ENCODE measurements around the gene MYRIP.
"Not testable (repeated sequence)": the region's sequence is repeated elsewhere in the genome, so short reads cannot be mapped to it uniquely, and the experiment has no call there.

Gene MYRIP

DNA sequence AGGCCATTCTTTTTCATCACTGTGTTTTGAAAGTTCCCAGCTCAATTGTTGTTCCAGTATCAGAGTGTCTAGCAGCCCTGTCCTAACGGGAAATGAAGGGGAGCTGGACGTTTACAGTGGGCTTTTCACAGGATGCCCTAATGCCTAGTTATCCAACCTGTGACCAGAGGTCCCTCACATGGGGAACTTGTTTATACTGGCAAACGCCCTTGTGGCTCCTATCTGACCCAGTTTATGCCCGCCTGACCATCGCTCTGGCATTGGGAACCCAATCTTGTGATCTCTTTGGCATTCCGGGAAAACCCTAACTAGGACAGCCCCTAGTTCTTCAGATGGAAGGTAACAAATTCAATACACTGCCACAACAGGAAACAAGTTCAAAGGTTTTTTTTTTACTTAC lies 14.5 kb upstream of the MYRIP start:
- TF ChIP-seq, protein P1, sequence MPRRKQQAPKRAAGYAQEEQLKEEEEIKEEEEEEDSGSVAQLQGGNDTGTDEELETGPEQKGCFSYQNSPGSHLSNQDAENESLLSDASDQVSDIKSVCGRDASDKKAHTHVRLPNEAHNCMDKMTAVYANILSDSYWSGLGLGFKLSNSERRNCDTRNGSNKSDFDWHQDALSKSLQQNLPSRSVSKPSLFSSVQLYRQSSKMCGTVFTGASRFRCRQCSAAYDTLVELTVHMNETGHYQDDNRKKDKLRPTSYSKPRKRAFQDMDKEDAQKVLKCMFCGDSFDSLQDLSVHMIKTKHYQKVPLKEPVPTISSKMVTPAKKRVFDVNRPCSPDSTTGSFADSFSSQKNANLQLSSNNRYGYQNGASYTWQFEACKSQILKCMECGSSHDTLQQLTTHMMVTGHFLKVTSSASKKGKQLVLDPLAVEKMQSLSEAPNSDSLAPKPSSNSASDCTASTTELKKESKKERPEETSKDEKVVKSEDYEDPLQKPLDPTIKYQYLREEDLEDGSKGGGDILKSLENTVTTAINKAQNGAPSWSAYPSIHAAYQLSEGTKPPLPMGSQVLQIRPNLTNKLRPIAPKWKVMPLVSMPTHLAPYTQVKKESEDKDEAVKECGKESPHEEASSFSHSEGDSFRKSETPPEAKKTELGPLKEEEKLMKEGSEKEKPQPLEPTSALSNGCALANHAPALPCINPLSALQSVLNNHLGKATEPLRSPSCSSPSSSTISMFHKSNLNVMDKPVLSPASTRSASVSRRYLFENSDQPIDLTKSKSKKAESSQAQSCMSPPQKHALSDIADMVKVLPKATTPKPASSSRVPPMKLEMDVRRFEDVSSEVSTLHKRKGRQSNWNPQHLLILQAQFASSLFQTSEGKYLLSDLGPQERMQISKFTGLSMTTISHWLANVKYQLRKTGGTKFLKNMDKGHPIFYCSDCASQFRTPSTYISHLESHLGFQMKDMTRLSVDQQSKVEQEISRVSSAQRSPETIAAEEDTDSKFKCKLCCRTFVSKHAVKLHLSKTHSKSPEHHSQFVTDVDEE (CRISPR knock-in tag; IDR thresholded peaks at IDR 0.05), result no peak
- no peak for TF ChIP-seq TOX (CRISPR knock-in tag; IDR thresholded peaks at IDR 0.05; ENCODE audit: borderline replicate concordance)
- no peak for TF ChIP-seq ZNF8 (CRISPR knock-in tag; IDR thresholded peaks at IDR 0.05)
- no peak for TF ChIP-seq ZFP30 (CRISPR knock-in tag; IDR thresholded peaks at IDR 0.05)
- TF ChIP-seq TCF4 (CRISPR knock-in tag; IDR thresholded peaks at IDR 0.05; ENCODE audit: borderline replicate concordance), result no peak
- TF ChIP-seq ZC3H10 (CRISPR knock-in tag; IDR thresholded peaks at IDR 0.05), result no peak
- TF ChIP-seq GLIS3 (CRISPR knock-in tag; IDR thresholded peaks at IDR 0.05), result no peak
- no peak for ATAC-seq

DNA sequence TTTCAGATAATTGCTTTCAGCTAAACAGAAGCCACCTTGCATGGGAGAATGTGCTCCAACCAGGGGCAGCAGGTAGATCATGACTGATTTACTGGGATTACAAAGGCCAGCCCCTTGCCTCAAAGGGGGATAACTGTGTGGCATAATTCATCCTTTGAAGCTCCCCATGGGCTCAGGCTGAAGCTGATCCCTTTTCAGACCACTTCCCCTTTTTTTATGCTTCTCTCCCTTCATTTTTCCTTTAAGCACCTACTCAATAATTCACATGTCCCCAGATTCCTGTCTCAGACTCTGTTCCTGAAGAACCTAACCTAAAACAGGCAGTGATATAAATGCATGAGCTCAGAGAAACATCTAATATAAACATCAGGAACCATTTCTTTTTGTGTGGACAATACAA lies 8.2 kb upstream of the MYRIP start:
- no peak for ATAC-seq

DNA sequence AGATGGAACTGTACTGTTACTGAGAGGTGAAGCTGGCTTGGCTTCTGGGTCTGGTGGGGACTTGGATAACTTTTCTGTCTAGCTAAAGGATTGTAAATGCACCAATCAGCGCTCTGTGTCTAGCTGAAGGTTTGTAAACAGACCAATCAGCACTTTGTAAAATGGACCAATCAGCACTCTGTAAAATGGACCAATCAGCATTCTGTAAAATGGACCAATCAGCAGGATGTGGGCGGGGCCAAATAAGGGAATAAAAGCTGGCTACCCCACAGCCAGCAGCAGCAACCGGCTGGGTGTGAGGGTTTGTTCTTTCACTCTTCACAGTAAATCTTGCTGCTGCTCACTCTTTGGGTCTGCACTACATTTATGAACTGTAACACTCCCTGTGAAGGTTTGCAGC lies 6.9 kb upstream of the MYRIP start:
- ATAC-seq, result not testable (repeated sequence)

More for the DNA sequence above, 8.2 kb upstream of the MYRIP start:
- no peak for TF ChIP-seq TOX (CRISPR knock-in tag; IDR thresholded peaks at IDR 0.05; ENCODE audit: borderline replicate concordance)
- TF ChIP-seq ZNF8 (CRISPR knock-in tag; IDR thresholded peaks at IDR 0.05), result no peak
- TF ChIP-seq RARB (CRISPR knock-in tag; IDR thresholded peaks at IDR 0.05), result no peak
- TF ChIP-seq OSR1 (CRISPR knock-in tag; IDR thresholded peaks at IDR 0.05), result no peak
- no peak for TF ChIP-seq PPARA (CRISPR knock-in tag; IDR thresholded peaks at IDR 0.05; ENCODE audit: borderline replicate concordance)
- no peak for TF ChIP-seq SNAI2 (CRISPR knock-in tag; IDR thresholded peaks at IDR 0.05)

DNA sequence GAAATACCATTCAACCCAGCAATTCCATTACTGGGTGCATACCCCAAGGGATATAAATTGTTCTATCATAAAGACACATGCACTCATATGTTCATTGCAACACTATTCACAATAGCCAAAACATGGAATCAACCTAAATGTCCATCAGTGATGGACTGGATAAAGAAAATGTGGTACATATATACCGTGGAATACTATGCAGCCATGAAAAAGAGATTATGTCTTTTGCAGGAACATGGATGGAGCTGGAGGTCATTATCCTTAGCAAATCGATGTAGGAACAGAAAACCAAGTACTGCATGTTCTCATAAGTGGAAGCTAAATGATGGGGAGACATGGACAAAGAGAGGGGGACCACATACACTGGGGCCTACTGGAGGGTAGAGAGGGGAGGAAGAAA lies 5.5 kb upstream of the MYRIP start:
- peak; percentile 87 for TF ChIP-seq ZNF8 (CRISPR knock-in tag; IDR thresholded peaks at IDR 0.05)
- TF ChIP-seq ESRRG (CRISPR knock-in tag; IDR thresholded peaks at IDR 0.05), result no peak
- no peak for ATAC-seq

DNA sequence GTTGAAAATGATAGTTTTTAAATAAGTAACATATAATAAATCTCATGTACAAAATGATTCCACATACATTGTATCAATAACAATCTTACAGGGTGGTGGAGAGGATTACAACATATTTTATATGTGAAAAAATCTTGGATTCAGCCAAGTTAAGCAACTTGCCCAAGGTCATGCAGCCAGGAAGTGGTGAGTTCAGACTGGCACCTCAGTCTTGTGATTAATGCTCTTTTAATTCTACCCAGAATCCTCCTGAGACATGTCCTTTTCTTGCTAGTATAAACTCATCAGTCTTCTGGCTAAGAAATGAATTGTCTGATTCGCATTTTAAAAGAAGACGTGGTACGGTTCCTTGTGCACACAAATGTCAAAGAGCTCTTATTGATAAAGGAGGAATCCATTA lies 4.5 kb upstream of the MYRIP start:
- no peak for ATAC-seq
- TF ChIP-seq ISL1 (CRISPR knock-in tag; IDR thresholded peaks at IDR 0.05) (no peak), ZNF565 (CRISPR knock-in tag; conservative IDR thresholded peaks at IDR 0.05; ENCODE audit: low read depth) (no peak), OSR1 (CRISPR knock-in tag; IDR thresholded peaks at IDR 0.05) (no peak), ZNF70 (CRISPR knock-in tag; IDR thresholded peaks at IDR 0.05) (no peak), ZFP3 (CRISPR knock-in tag; IDR thresholded peaks at IDR 0.05) (no peak), CSDC2 (CRISPR knock-in tag; IDR thresholded peaks at IDR 0.05) (no peak), GLIS3 (CRISPR knock-in tag; IDR thresholded peaks at IDR 0.05) (no peak), ZC3H10 (CRISPR knock-in tag; IDR thresholded peaks at IDR 0.05) (no peak), RARB (CRISPR knock-in tag; IDR thresholded peaks at IDR 0.05) (no peak), PPARA (CRISPR knock-in tag; IDR thresholded peaks at IDR 0.05; ENCODE audit: borderline replicate concordance) (no peak), TOX (CRISPR knock-in tag; IDR thresholded peaks at IDR 0.05; ENCODE audit: borderline replicate concordance) (no peak), BACH2 (CRISPR knock-in tag; IDR thresholded peaks at IDR 0.05; ENCODE audit: borderline replicate concordance) (no peak)
- TF ChIP-seq, protein P1 (CRISPR knock-in tag; IDR thresholded peaks at IDR 0.05), result no peak
- TF ChIP-seq, protein P2, sequence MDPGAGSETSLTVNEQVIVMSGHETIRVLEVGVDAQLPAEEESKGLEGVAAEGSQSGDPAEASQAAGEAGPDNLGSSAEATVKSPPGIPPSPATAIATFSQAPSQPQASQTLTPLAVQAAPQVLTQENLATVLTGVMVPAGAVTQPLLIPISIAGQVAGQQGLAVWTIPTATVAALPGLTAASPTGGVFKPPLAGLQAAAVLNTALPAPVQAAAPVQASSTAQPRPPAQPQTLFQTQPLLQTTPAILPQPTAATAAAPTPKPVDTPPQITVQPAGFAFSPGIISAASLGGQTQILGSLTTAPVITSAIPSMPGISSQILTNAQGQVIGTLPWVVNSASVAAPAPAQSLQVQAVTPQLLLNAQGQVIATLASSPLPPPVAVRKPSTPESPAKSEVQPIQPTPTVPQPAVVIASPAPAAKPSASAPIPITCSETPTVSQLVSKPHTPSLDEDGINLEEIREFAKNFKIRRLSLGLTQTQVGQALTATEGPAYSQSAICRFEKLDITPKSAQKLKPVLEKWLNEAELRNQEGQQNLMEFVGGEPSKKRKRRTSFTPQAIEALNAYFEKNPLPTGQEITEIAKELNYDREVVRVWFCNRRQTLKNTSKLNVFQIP (CRISPR knock-in tag; IDR thresholded peaks at IDR 0.05; ENCODE audit: borderline replicate concordance, low read depth), result no peak
- TF ChIP-seq, protein P3, sequence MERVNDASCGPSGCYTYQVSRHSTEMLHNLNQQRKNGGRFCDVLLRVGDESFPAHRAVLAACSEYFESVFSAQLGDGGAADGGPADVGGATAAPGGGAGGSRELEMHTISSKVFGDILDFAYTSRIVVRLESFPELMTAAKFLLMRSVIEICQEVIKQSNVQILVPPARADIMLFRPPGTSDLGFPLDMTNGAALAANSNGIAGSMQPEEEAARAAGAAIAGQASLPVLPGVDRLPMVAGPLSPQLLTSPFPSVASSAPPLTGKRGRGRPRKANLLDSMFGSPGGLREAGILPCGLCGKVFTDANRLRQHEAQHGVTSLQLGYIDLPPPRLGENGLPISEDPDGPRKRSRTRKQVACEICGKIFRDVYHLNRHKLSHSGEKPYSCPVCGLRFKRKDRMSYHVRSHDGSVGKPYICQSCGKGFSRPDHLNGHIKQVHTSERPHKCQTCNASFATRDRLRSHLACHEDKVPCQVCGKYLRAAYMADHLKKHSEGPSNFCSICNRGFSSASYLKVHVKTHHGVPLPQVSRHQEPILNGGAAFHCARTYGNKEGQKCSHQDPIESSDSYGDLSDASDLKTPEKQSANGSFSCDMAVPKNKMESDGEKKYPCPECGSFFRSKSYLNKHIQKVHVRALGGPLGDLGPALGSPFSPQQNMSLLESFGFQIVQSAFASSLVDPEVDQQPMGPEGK (CRISPR knock-in tag; IDR thresholded peaks at IDR 0.05; ENCODE audit: borderline replicate concordance), result no peak
- TF ChIP-seq, protein P4, sequence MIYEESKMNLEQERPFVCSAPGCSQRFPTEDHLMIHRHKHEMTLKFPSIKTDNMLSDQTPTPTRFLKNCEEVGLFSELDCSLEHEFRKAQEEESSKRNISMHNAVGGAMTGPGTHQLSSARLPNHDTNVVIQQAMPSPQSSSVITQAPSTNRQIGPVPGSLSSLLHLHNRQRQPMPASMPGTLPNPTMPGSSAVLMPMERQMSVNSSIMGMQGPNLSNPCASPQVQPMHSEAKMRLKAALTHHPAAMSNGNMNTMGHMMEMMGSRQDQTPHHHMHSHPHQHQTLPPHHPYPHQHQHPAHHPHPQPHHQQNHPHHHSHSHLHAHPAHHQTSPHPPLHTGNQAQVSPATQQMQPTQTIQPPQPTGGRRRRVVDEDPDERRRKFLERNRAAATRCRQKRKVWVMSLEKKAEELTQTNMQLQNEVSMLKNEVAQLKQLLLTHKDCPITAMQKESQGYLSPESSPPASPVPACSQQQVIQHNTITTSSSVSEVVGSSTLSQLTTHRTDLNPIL (CRISPR knock-in tag; IDR thresholded peaks at IDR 0.05; ENCODE audit: low read depth), result no peak
